ENCODE results near the gene C1GALT1. TPM values are rescaled to one million over a fixed set of nuclear protein-coding genes. Genes with fewer than 3 reads are reported as not detected.
A peak's percentile ranks its signal among the peaks of the same experiment; 100 is the strongest.

Gene C1GALT1
- total and polyA plus RNA-seq, 12 donors, result 6.2 to 31.9 (median 19.7) TPM

DNA sequence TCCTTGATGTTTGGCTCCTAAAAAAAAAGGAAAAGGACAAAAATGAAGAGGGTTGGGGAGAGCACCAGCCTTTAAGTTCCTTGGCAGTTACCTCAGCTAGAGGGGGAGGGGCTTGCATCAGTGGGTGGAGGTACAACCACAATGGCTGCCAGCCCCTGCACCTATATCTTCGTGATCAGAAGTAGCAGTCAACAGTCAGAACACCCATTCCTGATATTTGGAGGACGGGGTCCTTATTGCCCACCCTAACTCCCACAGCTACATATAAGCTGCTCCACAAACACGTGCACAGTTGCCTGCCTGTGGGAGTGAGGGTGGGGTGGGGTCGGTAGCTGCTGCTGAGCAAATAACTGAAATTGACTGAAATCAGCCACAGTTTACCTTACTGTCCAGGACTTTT, 26.2 kb downstream of the C1GALT1 start:
- 86 to 88% methylated on average over 4 of the region's 4 CpGs for WGBS, 2 donors

DNA sequence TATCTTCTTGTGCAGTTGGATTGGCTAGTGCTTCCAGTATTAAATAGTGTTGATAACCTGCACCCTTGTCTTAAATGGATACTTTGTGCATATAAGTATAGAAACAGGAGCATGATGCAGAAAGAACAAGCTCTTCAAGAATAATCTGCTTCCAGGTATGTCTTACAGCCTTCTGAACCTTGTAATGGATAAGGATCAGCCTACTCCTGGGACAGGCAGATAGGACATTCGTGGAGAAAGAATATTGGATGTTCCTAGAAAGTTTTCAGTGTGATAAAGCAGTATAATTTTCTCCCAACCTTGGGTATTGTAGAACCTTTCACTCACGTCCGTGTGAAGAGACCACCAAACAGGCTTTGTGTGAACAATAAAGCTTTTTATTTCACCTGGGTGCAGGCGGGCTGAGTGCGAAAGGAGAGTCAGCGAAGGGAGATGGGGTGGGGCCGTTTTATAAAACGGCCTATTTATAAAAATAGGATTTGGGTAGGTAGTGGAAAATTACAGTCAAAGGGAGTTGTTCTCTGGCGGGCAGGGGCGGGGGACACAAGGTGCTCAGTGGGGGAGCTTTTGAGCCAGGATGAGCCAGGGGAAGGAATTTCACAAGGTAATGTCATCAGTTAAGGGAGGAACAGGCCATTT, 27.2 kb downstream of the C1GALT1 start:
- TF ChIP-seq, protein P1, sequence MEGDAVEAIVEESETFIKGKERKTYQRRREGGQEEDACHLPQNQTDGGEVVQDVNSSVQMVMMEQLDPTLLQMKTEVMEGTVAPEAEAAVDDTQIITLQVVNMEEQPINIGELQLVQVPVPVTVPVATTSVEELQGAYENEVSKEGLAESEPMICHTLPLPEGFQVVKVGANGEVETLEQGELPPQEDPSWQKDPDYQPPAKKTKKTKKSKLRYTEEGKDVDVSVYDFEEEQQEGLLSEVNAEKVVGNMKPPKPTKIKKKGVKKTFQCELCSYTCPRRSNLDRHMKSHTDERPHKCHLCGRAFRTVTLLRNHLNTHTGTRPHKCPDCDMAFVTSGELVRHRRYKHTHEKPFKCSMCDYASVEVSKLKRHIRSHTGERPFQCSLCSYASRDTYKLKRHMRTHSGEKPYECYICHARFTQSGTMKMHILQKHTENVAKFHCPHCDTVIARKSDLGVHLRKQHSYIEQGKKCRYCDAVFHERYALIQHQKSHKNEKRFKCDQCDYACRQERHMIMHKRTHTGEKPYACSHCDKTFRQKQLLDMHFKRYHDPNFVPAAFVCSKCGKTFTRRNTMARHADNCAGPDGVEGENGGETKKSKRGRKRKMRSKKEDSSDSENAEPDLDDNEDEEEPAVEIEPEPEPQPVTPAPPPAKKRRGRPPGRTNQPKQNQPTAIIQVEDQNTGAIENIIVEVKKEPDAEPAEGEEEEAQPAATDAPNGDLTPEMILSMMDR (IDR thresholded peaks at IDR 0.05), result no peak
- Histone ChIP-seq H3K27me3 (no peaks in the 10 kb centered on the region), H3K9me3 (peaks cover 0 to 12% (median 0%) of the 10 kb centered on the region in 11 donors), H3K27ac (no peak overlapping the region), H3K36me3 (peaks cover 0 to 5% (median 0%) of the 10 kb centered on the region in 9 donors), H3K4me1 (no peaks in the 10 kb centered on the region), H3K4me3 (no peak overlapping the region)
- ATAC-seq, result no peak
- 90 to 91% methylated on average over 10 of the region's 10 CpGs for WGBS, 2 donors
- intact Hi-C loops (cut with DNase I), result no loop called here
- DNase-seq, result no peak

More for the DNA sequence above, 26.2 kb downstream of the C1GALT1 start:
- ATAC-seq (no peak), DNase-seq (no peak)
- Histone ChIP-seq H3K27me3 (no peaks in the 10 kb centered on the region), H3K27ac (no peak overlapping the region), H3K4me3 (no peak overlapping the region), H3K9me3 (peaks cover 0 to 20% (median 0%) of the 10 kb centered on the region in 11 donors), H3K36me3 (peaks cover 0 to 4% (median 0%) of the 10 kb centered on the region in 9 donors), H3K4me1 (peaks cover 0 to 9% (median 0%) of the 10 kb centered on the region in 9 donors)
- intact Hi-C loops (cut with DNase I), result no loop called here
- TF ChIP-seq, protein P1 (IDR thresholded peaks at IDR 0.05), result no peak

DNA sequence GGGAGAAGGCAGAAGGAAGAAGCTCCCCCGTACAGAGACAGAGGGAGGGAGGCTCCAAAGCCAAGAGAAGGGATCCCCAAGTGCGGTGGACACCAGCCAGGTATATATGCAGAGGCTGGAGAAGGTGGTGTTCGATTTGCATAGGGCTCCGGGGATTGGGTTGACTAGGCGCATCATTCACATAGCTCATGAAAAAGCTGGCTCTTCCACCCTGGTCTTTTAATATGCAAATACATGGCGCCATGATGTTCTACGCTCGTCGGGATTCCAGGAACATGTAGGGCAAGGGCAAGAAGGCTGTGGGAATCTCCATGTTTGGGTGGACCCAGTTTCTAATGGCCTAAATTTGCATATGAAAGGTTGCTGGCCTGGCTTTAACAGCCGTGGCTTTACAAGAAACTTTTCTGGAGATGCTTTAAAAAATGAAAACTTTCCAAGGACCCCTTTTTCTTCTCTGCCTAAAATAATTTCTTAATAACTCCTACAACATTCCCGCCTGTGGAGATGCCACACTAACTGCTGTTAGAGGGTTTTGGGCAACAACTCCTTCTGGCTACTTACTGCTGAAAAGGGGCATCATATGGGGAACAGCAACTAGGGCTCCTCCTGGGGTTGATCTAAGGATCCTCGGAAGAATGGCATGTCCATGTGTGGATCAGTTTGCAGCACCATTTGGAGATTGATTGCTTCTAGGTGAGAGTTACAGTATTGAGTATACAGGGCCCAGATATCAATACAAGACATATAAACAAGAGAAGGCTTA, 28.3 kb downstream of the C1GALT1 start:
- Histone ChIP-seq H3K4me1 (peaks cover 0 to 3% (median 0%) of the 10 kb centered on the region in 9 donors), H3K4me3 (no peak overlapping the region), H3K27me3 (no peaks in the 10 kb centered on the region), H3K27ac (no peak overlapping the region), H3K9me3 (peaks cover 0 to 12% (median 0%) of the 10 kb centered on the region in 11 donors), H3K36me3 (peaks cover 0 to 16% (median 0%) of the 10 kb centered on the region in 9 donors)
- DNase-seq (no peak), ATAC-seq (no peak)
- whole genome bisulfite sequencing, 2 donors, result 86% methylated on average over 12 of the region's 12 CpGs
- intact Hi-C loops (cut with DNase I), result no loop called here
- TF ChIP-seq, protein P1 (IDR thresholded peaks at IDR 0.05), result no peak

DNA sequence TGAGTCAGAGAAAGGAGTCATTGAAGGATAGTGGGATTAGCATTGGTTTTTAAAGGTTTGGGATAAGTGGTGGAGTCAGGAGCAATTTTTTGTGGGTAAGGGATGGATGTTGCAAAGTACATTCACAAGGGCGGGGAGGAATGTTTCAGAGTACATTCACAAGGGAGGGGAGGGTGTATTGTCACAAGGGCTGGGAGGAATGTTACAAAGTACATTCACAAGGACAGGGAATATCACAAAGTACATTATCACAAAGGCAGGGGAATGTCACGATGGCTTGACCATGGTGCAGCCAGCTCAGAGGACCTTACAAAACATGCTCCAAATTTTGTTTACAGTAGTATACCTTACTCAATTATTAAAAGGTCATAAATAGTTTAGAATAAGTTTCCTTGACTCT, 30.3 kb downstream of the C1GALT1 start:
- no peaks in the 10 kb centered on the region for H3K27me3 ChIP-seq
- no peaks in the 10 kb centered on the region for H3K9me3 ChIP-seq
- H3K36me3 ChIP-seq, result peaks cover 0 to 36% (median 7%) of the 10 kb centered on the region in 9 donors
- peak in 3 of 8 donors; percentile 39 to 63 (median 62) for ATAC-seq
- DNase-seq, result no peak
- 52 to 65% methylated on average over 2 of the region's 2 CpGs for WGBS, 2 donors
- H3K27ac ChIP-seq, result peak overlapping the region in 1 of 10 donors; percentile 51
- H3K4me1 ChIP-seq, result peaks cover 0 to 9% (median 0%) of the 10 kb centered on the region in 9 donors
- TF ChIP-seq, protein P1 (IDR thresholded peaks at IDR 0.05), result no peak
- intact Hi-C loops (cut with DNase I), result no loop called here
- H3K4me3 ChIP-seq, result no peak overlapping the region

Measured in heart right ventricle (tissue), 16 donors.